ENCODE measurements around the gene IQCE.

DNA sequence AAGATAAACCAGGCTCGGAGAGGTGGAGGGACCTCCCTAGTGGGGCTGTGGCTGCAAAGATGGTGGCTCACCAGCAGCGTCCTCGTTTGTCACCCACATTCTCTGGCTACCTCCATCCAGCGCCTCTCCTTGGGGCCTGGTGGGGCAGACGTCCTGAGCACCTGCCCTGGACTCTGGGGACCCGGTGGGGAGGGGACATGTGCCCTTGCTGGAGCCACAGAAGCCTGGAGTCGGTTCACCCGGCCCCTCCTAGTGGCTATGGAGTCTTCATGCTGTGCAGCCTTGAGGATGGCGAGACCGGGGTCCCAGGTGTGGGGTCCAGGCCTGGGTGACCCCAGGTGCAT, 87.5 kb downstream of the IQCE start:
- TF ChIP-seq EZH2 (IDR thresholded peaks at IDR 0.05; ENCODE audit: borderline replicate concordance), result no peak
- TF ChIP-seq, protein P1, sequence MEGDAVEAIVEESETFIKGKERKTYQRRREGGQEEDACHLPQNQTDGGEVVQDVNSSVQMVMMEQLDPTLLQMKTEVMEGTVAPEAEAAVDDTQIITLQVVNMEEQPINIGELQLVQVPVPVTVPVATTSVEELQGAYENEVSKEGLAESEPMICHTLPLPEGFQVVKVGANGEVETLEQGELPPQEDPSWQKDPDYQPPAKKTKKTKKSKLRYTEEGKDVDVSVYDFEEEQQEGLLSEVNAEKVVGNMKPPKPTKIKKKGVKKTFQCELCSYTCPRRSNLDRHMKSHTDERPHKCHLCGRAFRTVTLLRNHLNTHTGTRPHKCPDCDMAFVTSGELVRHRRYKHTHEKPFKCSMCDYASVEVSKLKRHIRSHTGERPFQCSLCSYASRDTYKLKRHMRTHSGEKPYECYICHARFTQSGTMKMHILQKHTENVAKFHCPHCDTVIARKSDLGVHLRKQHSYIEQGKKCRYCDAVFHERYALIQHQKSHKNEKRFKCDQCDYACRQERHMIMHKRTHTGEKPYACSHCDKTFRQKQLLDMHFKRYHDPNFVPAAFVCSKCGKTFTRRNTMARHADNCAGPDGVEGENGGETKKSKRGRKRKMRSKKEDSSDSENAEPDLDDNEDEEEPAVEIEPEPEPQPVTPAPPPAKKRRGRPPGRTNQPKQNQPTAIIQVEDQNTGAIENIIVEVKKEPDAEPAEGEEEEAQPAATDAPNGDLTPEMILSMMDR (IDR thresholded peaks at IDR 0.05; ENCODE audit: poor library complexity), result no peak
